H9 (cell line): Measurements from ENCODE around the gene JAKMIP1. TPM values are rescaled to one million over a fixed set of nuclear protein-coding genes. Genes with fewer than 3 reads are reported as not detected.

Experiments used
- DNase-seq: peaks from one replicate; pipeline ENCODE4 v3.0.0-alpha.2; 2017
- H2AFZ ChIP-seq: one replicate; pipeline ENCODE4 v1.6.1; 2013; ENCODE audit warnings: mild to moderate bottlenecking, low read length, control low read depth, moderate library complexity
- H2AK5ac ChIP-seq: 2 replicates; pipeline ENCODE4 v1.6.1; 2013; ENCODE audit warnings: low read length, control low read depth, mixed read lengths; ENCODE audit not compliant: insufficient read length
- H2BK120ac ChIP-seq: one replicate; pipeline ENCODE4 v1.6.1; 2013; ENCODE audit warnings: low read depth, mild to moderate bottlenecking, low read length, control low read depth, inconsistent platforms; ENCODE audit not compliant: poor library complexity, severe bottlenecking
- H2BK12ac ChIP-seq: 2 replicates; pipeline ENCODE4 v1.6.1; 2013; ENCODE audit warnings: low read length, control low read depth, mixed read lengths, low read depth; ENCODE audit not compliant: insufficient read length
- H2BK15ac ChIP-seq: 2 replicates; pipeline ENCODE4 v1.6.1; 2013; ENCODE audit warnings: low read depth, low read length, control low read depth
- H2BK20ac ChIP-seq: one replicate; pipeline ENCODE4 v1.6.1; 2013; ENCODE audit warnings: low read depth, mild to moderate bottlenecking, low read length, control low read depth, inconsistent platforms; ENCODE audit not compliant: poor library complexity, severe bottlenecking
- H2BK5ac ChIP-seq: 2 replicates; pipeline ENCODE4 v1.6.1; 2013; ENCODE audit warnings: low read length, control low read depth, mixed read lengths; ENCODE audit not compliant: insufficient read length
- H3K14ac ChIP-seq: 2 replicates; pipeline ENCODE4 v1.6.1; 2013; ENCODE audit warnings: low read length, control low read depth; ENCODE audit not compliant: insufficient read depth
- H3K18ac ChIP-seq: 2 replicates; pipeline ENCODE4 v1.6.1; 2013; ENCODE audit warnings: low read depth, mild to moderate bottlenecking, mixed read lengths, low read length, control low read depth; ENCODE audit not compliant: insufficient read length
- H3K23ac ChIP-seq: 2 replicates; pipeline ENCODE4 v1.6.1; 2013; ENCODE audit warnings: low read length, control low read depth, mixed read lengths, low read depth; ENCODE audit not compliant: insufficient read length
- H3K23me2 ChIP-seq: 2 replicates; pipeline ENCODE4 v1.6.1; 2013; ENCODE audit warnings: low read depth, mild to moderate bottlenecking, mixed read lengths, low read length, control low read depth; ENCODE audit not compliant: insufficient read length, poor library complexity, severe bottlenecking
- H3K27ac ChIP-seq: 2 replicates; pipeline ENCODE4 v1.5.1; 2013; ENCODE audit warnings: low read length, control low read depth, mixed read lengths, low read depth; ENCODE audit not compliant: insufficient read length
- H3K27me3 ChIP-seq: 2 replicates; pipeline ENCODE4 v1.6.1; 2013; ENCODE audit warnings: low read length, control low read depth, inconsistent platforms; ENCODE audit not compliant: insufficient read depth
- H3K4ac ChIP-seq: 2 replicates; pipeline ENCODE4 v1.6.1; 2013; ENCODE audit warnings: low read depth, mild to moderate bottlenecking, control low read depth, inconsistent platforms, low read length, moderate library complexity
- H3K4me1 ChIP-seq: 2 replicates; pipeline ENCODE4 v1.6.1; 2013; ENCODE audit warnings: low read length, control low read depth, inconsistent platforms; ENCODE audit not compliant: insufficient read depth
- H3K4me2 ChIP-seq: 2 replicates; pipeline ENCODE4 v1.6.1; 2013; ENCODE audit warnings: low read length, control low read depth, mixed read lengths; ENCODE audit not compliant: insufficient read length, insufficient read depth
- H3K56ac ChIP-seq: 2 replicates; pipeline ENCODE4 v1.6.1; 2013; ENCODE audit warnings: low read depth, mild to moderate bottlenecking, mixed read lengths, low read length, control low read depth; ENCODE audit not compliant: insufficient read length
- H3K79me1 ChIP-seq: 2 replicates; pipeline ENCODE4 v1.6.1; 2013; ENCODE audit warnings: low read depth, mild to moderate bottlenecking, moderate library complexity, low read length, control low read depth, inconsistent platforms; ENCODE audit not compliant: insufficient read depth, poor library complexity, severe bottlenecking
- H3K79me2 ChIP-seq: 2 replicates; pipeline ENCODE4 v1.6.1; 2013; ENCODE audit warnings: low read length, control low read depth, inconsistent platforms; ENCODE audit not compliant: insufficient read depth
- H3K9ac ChIP-seq: 2 replicates; pipeline ENCODE4 v1.6.1; 2013; ENCODE audit warnings: low read length, control low read depth, mixed read lengths; ENCODE audit not compliant: insufficient read length; ENCODE audit errors: extremely low read depth
- H3K9me3 ChIP-seq: one replicate; pipeline ENCODE4 v1.6.1; 2013; ENCODE audit warnings: low read depth, low read length, inconsistent platforms; ENCODE audit not compliant: control insufficient read depth
- H3T11ph ChIP-seq: one replicate; pipeline ENCODE4 v1.6.1; 2013; ENCODE audit warnings: mild to moderate bottlenecking, low read length, control low read depth, inconsistent platforms
- H4K20me1 ChIP-seq: one replicate; pipeline ENCODE4 v1.6.1; 2013; ENCODE audit not compliant: control insufficient read depth, insufficient read length, insufficient read depth
- H4K5ac ChIP-seq: 2 replicates; pipeline ENCODE4 v1.6.1; 2013; ENCODE audit warnings: low read depth, mild to moderate bottlenecking, mixed read lengths, low read length, control low read depth; ENCODE audit not compliant: insufficient read length
- H4K8ac ChIP-seq: replicated peaks from 2 replicates; pipeline ENCODE4 v1.6.1; 2013; ENCODE audit warnings: low read length, control low read depth, mixed read lengths, low read depth; ENCODE audit not compliant: insufficient read length
- H4K91ac ChIP-seq: 2 replicates; pipeline ENCODE4 v1.6.1; 2013; ENCODE audit warnings: low read depth, mild to moderate bottlenecking, moderate library complexity, mixed read lengths, low read length, control low read depth; ENCODE audit not compliant: insufficient read length
- H3K27ac Mint-ChIP-seq, 3 experiments: 2 replicates in 2 of 3; 3 replicates in 1 of 3; pipeline ENCODE4 v1.8.0; 2020 to 2021; ENCODE audit warnings: mixed read lengths in 3 of 3, mild to moderate bottlenecking in 1 of 3, moderate library complexity in 1 of 3
- H3K27me3 Mint-ChIP-seq: 2 replicates; pipeline ENCODE4 v1.8.0; 2021; ENCODE audit warnings: low read depth, mild to moderate bottlenecking, moderate library complexity, mixed read lengths
- H3K36me3 Mint-ChIP-seq, 3 experiments: 2 replicates in 2 of 3; 3 replicates in 1 of 3; pipeline ENCODE4 v1.8.0; 2020 to 2021; ENCODE audit warnings: low read depth in 3 of 3, mixed read lengths in 3 of 3; ENCODE audit not compliant: insufficient read depth in 1 of 3
- H3K4me1 Mint-ChIP-seq, 2 experiments: 2 replicates each; pipeline ENCODE4 v1.8.0; 2020; ENCODE audit warnings: mixed read lengths in 2 of 2
- H3K4me3 Mint-ChIP-seq, 2 experiments: 2 replicates in 1 of 2; 3 replicates in 1 of 2; pipeline ENCODE4 v1.8.0; 2020 to 2021; ENCODE audit warnings: mild to moderate bottlenecking in 2 of 2, mixed read lengths in 2 of 2, moderate library complexity in 1 of 2
- H3K9me3 Mint-ChIP-seq, 2 experiments: 2 replicates in 1 of 2; 3 replicates in 1 of 2; pipeline ENCODE4 v1.8.0; 2020; ENCODE audit warnings: mild to moderate bottlenecking in 2 of 2, mixed read lengths in 2 of 2, moderate library complexity in 1 of 2
- CTCF ChIP-seq: fragments of 200-600 bp; sonication (generic); conservative IDR thresholded peaks from 3 replicates; pipeline ENCODE4 v1.8.0; 2021; ENCODE audit warnings: antibody characterized with exemption, mild to moderate bottlenecking
- WGBS: extraction: QIAGEN DNeasy Blood & Tissue Kit; methylation state at CpG from one replicate; pipeline ENCODE4 v1.1.7; 2013; ENCODE audit warnings: missing lambda C conversion rate, low lambda C conversion rate, mixed read lengths; ENCODE audit not compliant: insufficient read length; ENCODE audit errors: extremely low coverage; 5-methylcytosine and 5-hydroxymethylcytosine counted together
- total RNA-seq: library from RNA; stranded (reverse); gene quantifications from 2 replicates; pipeline ENCODE4 v1.2.1, GENCODE V29; 2021

Gene JAKMIP1
- total RNA-seq, 1 experiment from 2014 or later = 1.5 TPM

DNA sequence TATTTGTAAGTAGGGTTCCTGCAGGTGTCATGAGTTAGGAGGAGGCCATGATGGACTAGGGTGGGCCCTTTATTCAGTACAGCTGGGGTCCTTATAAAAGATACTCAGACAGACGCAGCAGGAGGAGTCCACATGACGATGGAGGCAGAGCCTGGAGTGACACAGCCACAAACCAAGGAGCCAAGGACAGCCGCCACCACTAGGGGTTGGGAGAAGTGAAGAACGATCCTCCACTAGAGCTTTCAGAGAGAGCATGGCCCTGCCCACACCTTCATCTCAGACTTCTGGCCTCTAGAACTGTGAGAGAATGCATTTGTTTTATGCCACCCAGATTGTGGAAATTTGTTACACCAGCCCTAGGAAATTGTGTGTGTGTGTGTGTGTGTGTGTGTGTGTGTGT, 31.1 kb downstream of the JAKMIP1 start:
- H3K9me3 Mint-ChIP-seq = peaks cover 7 to 20% of the 10 kb centered on the region in 2 experiments; a peak in 4 of 5 replicates
- Histone ChIP-seq H3K4me1 (no peaks in the 10 kb centered on the region), H2AFZ (no peak overlapping the region), H3K27me3 (no peaks in the 10 kb centered on the region), H3K4me2 (no peak overlapping the region), H3K79me2 (no peaks in the 10 kb centered on the region), H2AK5ac (no peak overlapping the region), H3K4ac (no peak overlapping the region), H3K18ac (no peak overlapping the region), H3K23me2 (no peaks in the 10 kb centered on the region), H3K23ac (no peak overlapping the region), H3K14ac (no peak overlapping the region), H4K8ac (no peak overlapping the region), H3K9me3 (peaks cover 3% of the 10 kb centered on the region), H4K20me1 (no peaks in the 10 kb centered on the region), H2BK12ac (no peak overlapping the region), H2BK20ac (no peak overlapping the region), H3K9ac (no peak overlapping the region), H4K91ac (no peak overlapping the region), H2BK120ac (no peak overlapping the region), H2BK5ac (no peak overlapping the region), H2BK15ac (no peak overlapping the region), H3T11ph (no peak overlapping the region), H3K27ac (no peak overlapping the region), H3K79me1 (no peaks in the 10 kb centered on the region), H4K5ac (no peak overlapping the region), H3K56ac (no peak overlapping the region)
- WGBS = no CpG with 5 or more reads among the region's 4 CpGs
- DNase-seq = no peak
- H3K27me3 Mint-ChIP-seq = 0 out of 2 replicates have a peak, but pooled peaks cover 2% of the 10 kb centered on the region
- peaks cover 4 to 16% (median 12%) of the 10 kb centered on the region in 3 experiments for H3K36me3 Mint-ChIP-seq
- TF ChIP-seq CTCF = no peak
- H3K4me3 Mint-ChIP-seq = no peak overlapping the region
- no peak overlapping the region for H3K27ac Mint-ChIP-seq
- H3K4me1 Mint-ChIP-seq = peaks cover 5 to 12% of the 10 kb centered on the region in 2 experiments
